K562 (cell line): ENCODE data around the gene TMCC1. TPM values are rescaled to one million over a fixed set of nuclear protein-coding genes. Genes with fewer than 3 reads are reported as not detected.

ENCODE experiments used
- ATAC-seq: fragments of 200-7000 bp; cut with Tn5 transposase; 3 replicates; pipeline ENCODE4 v1.9.1; 2020; ENCODE audit warnings: moderate library complexity
- BruUV-seq: library from RNA; stranded (reverse); fragments of 400-500 nt; replicated peaks from 2 replicates; lab custom pipeline; 2021; lab: Mats Ljungman, UMichigan
- CTCF ChIA-PET: fragments of 300-600 bp; formaldehyde crosslinking; extraction: SDS; loops from one replicate; lab custom pipeline; 2021; ENCODE audit warnings: low intra/inter-chr PET ratio; lab: Yijun Ruan, JAX
- POLR2A ChIA-PET: fragments of 300-600, 350-650 bp; sonication (Branson Sonifier 250); formaldehyde crosslinking; extraction: SDS; loops from one replicate; lab custom pipeline; 2021; ENCODE audit warnings: antibody characterized with exemption, inconsistent platforms; lab: Yijun Ruan, JAX
- DNase-seq, 4 experiments: peaks; one replicate each; pipeline versions ENCODE4 v3.0.0 to v3.0.0-alpha.2; 2011 to 2018; ENCODE audit warnings: low spot score in 3 of 4, mixed read lengths in 3 of 4; ENCODE audit errors: extremely low read depth in 1 of 4
- FAIRE-seq: peaks from 2 replicates; lab custom pipeline; 2011; peaks lifted over from hg19 to GRCh38; lab: Jason Lieb, UNC
- H2AFZ ChIP-seq: 2 replicates; pipeline ENCODE4 v1.6.0; 2011; ENCODE audit warnings: low read depth, low read length, control low read depth, inconsistent platforms
- H3K27ac ChIP-seq: fragments of 200-600 bp; 3 replicates; pipeline ENCODE4 v1.8.0; 2011; ENCODE audit warnings: low read depth, mild to moderate bottlenecking, control low read depth, inconsistent platforms, low read length, moderate library complexity, mixed read lengths; ENCODE audit errors: extremely low read depth
- H3K27me3 ChIP-seq, 2 experiments: fragments of 300-600 bp in 1 of 2; 2 replicates in 1 of 2; 3 replicates in 1 of 2; pipeline versions ENCODE4 v1.6.0 to v1.8.0; 2011; ENCODE audit warnings: inconsistent platforms in 2 of 2, low read length in 2 of 2, mild to moderate bottlenecking in 1 of 2, mixed read lengths in 1 of 2, moderate library complexity in 1 of 2; ENCODE audit not compliant: control insufficient read depth in 2 of 2, insufficient read depth in 2 of 2
- H3K36me3 ChIP-seq: fragments of 300-600 bp; 3 replicates; pipeline ENCODE4 v1.8.0; 2011; ENCODE audit warnings: mild to moderate bottlenecking, low read length, inconsistent platforms; ENCODE audit not compliant: control insufficient read depth, insufficient read depth
- H3K4me1 ChIP-seq, 2 experiments: fragments of 200-600 bp in 1 of 2; replicated peaks in 1 of 2; 2 replicates in 1 of 2; 3 replicates in 1 of 2; pipeline versions ENCODE4 v1.5.1 to v1.8.0; 2011; ENCODE audit warnings: inconsistent platforms in 2 of 2, low read length in 2 of 2, mild to moderate bottlenecking in 1 of 2, mixed read lengths in 1 of 2, moderate library complexity in 1 of 2; ENCODE audit not compliant: control insufficient read depth in 2 of 2, insufficient read depth in 2 of 2
- H3K4me2 ChIP-seq: 2 replicates; pipeline ENCODE4 v1.6.1; 2011; ENCODE audit warnings: low read length, control low read depth, inconsistent platforms, mixed read lengths; ENCODE audit not compliant: insufficient read depth
- H3K4me3 ChIP-seq: fragments of 200-600 bp; sonication (generic), shearing (Covaris generic); 2 replicates; pipeline ENCODE4 v1.5.1; 2016; ENCODE audit warnings: control low read depth, inconsistent platforms
- H3K79me2 ChIP-seq: fragments of 200-600 bp; 3 replicates; pipeline ENCODE4 v1.8.0; 2011; ENCODE audit warnings: low read length, inconsistent platforms; ENCODE audit not compliant: control insufficient read depth, insufficient read depth
- H3K9ac ChIP-seq, 2 experiments: 2 replicates each; pipeline versions ENCODE4 v1.6.0 to v1.6.1; 2011; ENCODE audit warnings: low read depth in 2 of 2, low read length in 2 of 2, control low read depth in 1 of 2, inconsistent platforms in 1 of 2, mild to moderate bottlenecking in 1 of 2, mixed read lengths in 1 of 2; ENCODE audit not compliant: insufficient read depth in 1 of 2
- H3K9me1 ChIP-seq: one replicate; pipeline ENCODE4 v1.6.0; 2011; ENCODE audit warnings: inconsistent platforms, mild to moderate bottlenecking, low read length, moderate library complexity; ENCODE audit not compliant: control insufficient read depth, insufficient read depth
- H3K9me3 ChIP-seq: replicated peaks from 2 replicates; pipeline ENCODE4 v1.5.1; 2011; ENCODE audit warnings: low read depth, low read length, inconsistent platforms; ENCODE audit not compliant: control insufficient read depth, insufficient read depth
- H4K20me1 ChIP-seq: replicated peaks from 2 replicates; pipeline ENCODE4 v1.6.1; 2011; ENCODE audit warnings: low read length, inconsistent platforms, mixed read lengths; ENCODE audit not compliant: control insufficient read depth, insufficient read depth
- ELK1 ChIP-seq: sonication (generic); formaldehyde crosslinking; IDR thresholded peaks from 2 replicates; pipeline ENCODE4 v1.8.1; 2022; ENCODE audit warnings: missing genetic modification reagents
- GATAD2A ChIP-seq: fragments of 450-650 bp; IDR thresholded peaks from 2 replicates; pipeline ENCODE4 v1.6.1; 2017
- GMEB1 ChIP-seq: fragments of 250-450 bp; sonication (Bioruptor Pico); IDR thresholded peaks from 2 replicates; pipeline ENCODE4 v1.4.0; 2020; ENCODE audit warnings: mild to moderate bottlenecking
- IRF2 ChIP-seq: sonication (generic); formaldehyde crosslinking; IDR thresholded peaks from 2 replicates; pipeline ENCODE4 v1.8.1; 2022; ENCODE audit warnings: mild to moderate bottlenecking, missing genetic modification reagents
- KDM4B ChIP-seq, 2 experiments: fragments of 450-650 bp in 1 of 2; sonication (generic) in 1 of 2; IDR thresholded peaks; 2 replicates each; pipeline ENCODE4 v1.6.1; 2016 to 2017; ENCODE audit warnings: borderline replicate concordance in 2 of 2, antibody characterized with exemption in 1 of 2, low read depth in 1 of 2, mild to moderate bottlenecking in 1 of 2
- MAFF ChIP-seq: IDR thresholded peaks from 2 replicates; pipeline ENCODE4 v1.6.1; 2012; ENCODE audit warnings: low read length, improper control_type of control experiment
- NFIX ChIP-seq: fragments of 250-450 bp; sonication (Bioruptor Pico); IDR thresholded peaks from 2 replicates; pipeline ENCODE4 v1.4.0; 2020; ENCODE audit warnings: low read depth, mild to moderate bottlenecking, moderate library complexity
- NFXL1 ChIP-seq: fragments of 450-650 bp; formaldehyde crosslinking; IDR thresholded peaks from 2 replicates; pipeline ENCODE4 v1.4.0; 2021; ENCODE audit warnings: mild to moderate bottlenecking
- POLR2B ChIP-seq: fragments of 450-650 bp; IDR thresholded peaks from 2 replicates; pipeline ENCODE4 v1.6.1; 2018; ENCODE audit warnings: low read depth; ENCODE audit not compliant: partially characterized antibody
- RCOR1 ChIP-seq, 2 experiments: IDR thresholded peaks; 2 replicates each; pipeline ENCODE4 v1.6.1; 2012; ENCODE audit warnings: low read depth in 2 of 2, low read length in 2 of 2, borderline replicate concordance in 1 of 2, improper control_type of control experiment in 1 of 2
- SMAD4 ChIP-seq: fragments of 250-450 bp; sonication (Bioruptor Pico); conservative IDR thresholded peaks from 2 replicates; pipeline ENCODE4 v1.8.0; 2021; ENCODE audit warnings: inconsistent platforms, mild to moderate bottlenecking, moderate library complexity
- TAL1 ChIP-seq: fragments of 450-650 bp; IDR thresholded peaks from 2 replicates; pipeline ENCODE4 v1.6.1; 2016; ENCODE audit warnings: mild to moderate bottlenecking
- TFAM ChIP-seq: fragments of 250-450 bp; sonication (Bioruptor Pico); conservative IDR thresholded peaks from 2 replicates; pipeline ENCODE4 v1.5.0; 2021; ENCODE audit warnings: mild to moderate bottlenecking, moderate library complexity
- ZNF12 ChIP-seq: sonication (generic); formaldehyde crosslinking; IDR thresholded peaks from 2 replicates; pipeline ENCODE4 v1.4.0; 2020; ENCODE audit warnings: mild to moderate bottlenecking, missing genetic modification reagents
- ZNF263 ChIP-seq: sonication (generic); formaldehyde crosslinking; IDR thresholded peaks from 2 replicates; pipeline ENCODE4 v1.8.0; 2022; ENCODE audit warnings: mild to moderate bottlenecking, missing genetic modification reagents, borderline replicate concordance
- ZNF507 ChIP-seq: conservative IDR thresholded peaks from 2 replicates; pipeline ENCODE4 v1.6.1; 2017; ENCODE audit warnings: missing genetic modification characterization, missing compliant biosample characterization
- ZNF584 ChIP-seq: fragments of 200-800 bp; sonication (Bioruptor generic); IDR thresholded peaks from 2 replicates; pipeline ENCODE4 v1.6.1; 2016; ENCODE audit warnings: low read depth, mild to moderate bottlenecking, missing genetic modification characterization, missing compliant biosample characterization
- WGBS: fragments of 100-300 bp; shearing (Covaris generic); methylation state at CpG from one replicate; pipeline ENCODE4 v1.1.6; 2016; ENCODE audit warnings: low coverage, mixed read lengths; ENCODE audit not compliant: insufficient coverage; ENCODE audit errors: missing lambda C conversion rate; 5-methylcytosine and 5-hydroxymethylcytosine counted together
- in situ Hi-C: fragments of 300-500 bp; cut with MboI; formaldehyde crosslinking; loops from 4 replicates; pipeline ENCODE4 v1.15.0; 2018; ENCODE audit warnings: inconsistent platforms, mixed read lengths
- intact Hi-C: fragments of 100-400 bp; cut with micrococcal nuclease; formaldehyde crosslinking; loops from 2 replicates; pipeline ENCODE4 v1.14.2; 2022
- polyA plus RNA-seq, 8 experiments: library from polyadenylated mRNA; depleted of rRNA in 4 of 8; stranded (reverse) in 5 of 8; unstranded in 3 of 8; fragments of >200 nt; fragmentation: Nextera tagmentation in 2 of 8; fragmentation: Illumina TruSeq in 1 of 8; extraction: Ambion mirVana in 2 of 8; extraction: Trizol in 1 of 8; gene quantifications; 2 replicates each; pipeline versions ENCODE4 v1.2.1 to v1.2.3, GENCODE V29; 2011 to 2014; ENCODE audit warnings: inconsistent platforms in 1 of 8, missing spikeins in 1 of 8
- total RNA-seq, 7 experiments: library from RNA; depleted of rRNA in 6 of 7; stranded (reverse); fragments of >200 nt in 6 of 7; fragmentation: Illumina TruSeq in 2 of 7; extraction: Trizol in 2 of 7; gene quantifications; 2 replicates each; pipeline versions ENCODE4 v1.2.1 to v1.2.3, GENCODE V29; 2011 to 2021; ENCODE audit warnings: low replicate concordance in 1 of 7

TMCC1 gene
- total and polyA plus RNA-seq, 9 of the 15 experiments (the other 6 are each of a cell fraction or from before 2014, with no cell fraction given) = 0.89 to 8.7 (median 4.0) TPM

GRCh38 chr3:129758785-129759320, 134.7 kb downstream of the TMCC1 start:
- Histone ChIP-seq H3K4me1 (no peaks in the 10 kb centered on the region), H3K79me2 (no peaks in the 10 kb centered on the region), H3K9ac (no peak overlapping the region), H3K9me1 (no peaks in the 10 kb centered on the region), H3K27me3 (no peaks in the 10 kb centered on the region), H3K9me3 (no peaks in the 10 kb centered on the region), H3K36me3 (no peaks in the 10 kb centered on the region), H3K4me2 (no peak overlapping the region), H3K4me3 (no peak overlapping the region), H4K20me1 (no peaks in the 10 kb centered on the region), H3K27ac (no peak overlapping the region), H2AFZ (no peak overlapping the region)
- in situ Hi-C loops (no loop called here), intact Hi-C loops (no loop called here)
- CTCF ChIA-PET = no interaction called here
- TF ChIP-seq TAL1 = no peak
- TF ChIP-seq TFAM (CRISPR knock-in tag) = no peak
- no peak for TF ChIP-seq SMAD4 (CRISPR knock-in tag)
- TF ChIP-seq ZNF584 (CRISPR knock-in tag) = no peak
- no peak for TF ChIP-seq GATAD2A
- no peak for TF ChIP-seq GMEB1 (CRISPR knock-in tag)
- no peak for TF ChIP-seq NFIX
- TF ChIP-seq ZNF12 (CRISPR knock-in tag) = no peak
- TF ChIP-seq NFXL1 (CRISPR knock-in tag) = no peak
- TF ChIP-seq KDM4B (IDR thresholded peaks at IDR 0.05; ENCODE audit: borderline replicate concordance in 2 of 2, low read depth in 1 of 2) = no peak
- no peak for TF ChIP-seq MAFF
- TF ChIP-seq ELK1 = no peak
- TF ChIP-seq ZNF263 = no peak
- no peak for TF ChIP-seq IRF2 (CRISPR knock-in tag)
- no peak for TF ChIP-seq RCOR1 (IDR thresholded peaks at IDR 0.05; ENCODE audit: borderline replicate concordance in 1 of 2, low read depth in 2 of 2, low read length in 2 of 2)
- TF ChIP-seq POLR2B = no peak
- TF ChIP-seq ZNF507 = no peak
- no peak for FAIRE-seq
- ATAC-seq = no peak
- no peak for DNase-seq
- WGBS = 0% methylated on average over 1 of the region's 1 CpG
- POLR2A ChIA-PET = no interaction called here
- BruUV-seq = no TSS peak
